SK-N-SH (cell line): ENCODE results near the gene PCLAF. TPM values are rescaled to one million over a fixed set of nuclear protein-coding genes. Genes with fewer than 3 reads are reported as not detected.
"Not testable (repeated sequence)": the region's sequence is repeated elsewhere in the genome, so short reads cannot be mapped to it uniquely, and the experiment has no call there.

ENCODE experiments used
- CTCF ChIA-PET: fragments of 300-600, 350-600 bp; formaldehyde crosslinking; extraction: SDS; loops from one replicate; lab custom pipeline; 2021; lab: Yijun Ruan, JAX
- POLR2A ChIA-PET: fragments of 350-600 bp; sonication (Branson Sonifier 250); formaldehyde crosslinking; extraction: SDS; loops from one replicate; lab custom pipeline; 2020; ENCODE audit warnings: antibody characterized with exemption, inconsistent platforms; lab: Yijun Ruan, JAX
- DNase-seq: peaks from one replicate; pipeline ENCODE4 v3.0.0; 2012
- H2AFZ ChIP-seq: fragments of 200-600 bp; sonication (generic); 2 replicates; pipeline ENCODE4 v1.8.1; 2016; ENCODE audit warnings: antibody characterized with exemption, mild to moderate bottlenecking, low read depth
- H3F3A ChIP-seq: fragments of 200-600 bp; sonication (generic); replicated peaks from 2 replicates; pipeline ENCODE3; 2016; ENCODE audit warnings: antibody characterized with exemption, mild to moderate bottlenecking; ENCODE audit not compliant: insufficient read depth
- H3K27ac ChIP-seq, 2 experiments: fragments of 200-500 bp in 1 of 2; fragments of 200-600 bp in 1 of 2; sonication (Bioruptor generic) in 1 of 2; sonication (generic), shearing (Covaris generic) in 1 of 2; 2 replicates each; pipeline versions ENCODE4 v1.5.1 to v1.6.1; 2014 to 2016; ENCODE audit warnings: low read depth in 2 of 2, inconsistent platforms in 1 of 2, low read length in 1 of 2, mild to moderate bottlenecking in 1 of 2, mixed read lengths in 1 of 2
- H3K27me3 ChIP-seq: fragments of 200-600 bp; sonication (generic), shearing (Covaris generic); 2 replicates; pipeline ENCODE4 v1.6.1; 2016; ENCODE audit warnings: mixed run types; ENCODE audit not compliant: insufficient read depth
- H3K36me3 ChIP-seq, 2 experiments: fragments of 200-500 bp in 1 of 2; fragments of 200-600 bp in 1 of 2; sonication (Bioruptor generic) in 1 of 2; sonication (generic) in 1 of 2; replicated peaks in 1 of 2; 2 replicates each; pipeline versions ENCODE3 to v1.5.1; 2014 to 2016; ENCODE audit warnings: low read length in 1 of 2, mild to moderate bottlenecking in 1 of 2; ENCODE audit not compliant: insufficient read depth in 2 of 2, control insufficient read depth in 1 of 2
- H3K4me1 ChIP-seq, 2 experiments: fragments of 200-500 bp in 1 of 2; fragments of 200-600 bp in 1 of 2; sonication (Bioruptor generic) in 1 of 2; sonication (generic), shearing (Covaris generic) in 1 of 2; 2 replicates each; pipeline versions ENCODE4 v1.5.1 to v1.6.1; 2014 to 2016; ENCODE audit warnings: low read depth in 1 of 2, low read length in 1 of 2, mixed run types in 1 of 2; ENCODE audit not compliant: insufficient read depth in 2 of 2, control insufficient read depth in 1 of 2
- H3K4me2 ChIP-seq: fragments of 200-600 bp; sonication (generic), shearing (Covaris generic); 2 replicates; pipeline ENCODE4 v1.6.1; 2017; ENCODE audit warnings: mixed run types
- H3K4me3 ChIP-seq, 2 experiments: fragments of 200-500 bp in 1 of 2; fragments of 200-600 bp in 1 of 2; sonication (Bioruptor generic) in 1 of 2; sonication (generic), shearing (Covaris generic) in 1 of 2; 2 replicates each; pipeline versions ENCODE4 v1.5.1 to v1.8.1; 2014 to 2016; ENCODE audit warnings: low read depth in 2 of 2, inconsistent platforms in 1 of 2, low read length in 1 of 2, mild to moderate bottlenecking in 1 of 2, mixed read lengths in 1 of 2, moderate library complexity in 1 of 2
- H3K79me2 ChIP-seq: fragments of 200-600 bp; sonication (generic); 2 replicates; pipeline ENCODE4 v1.8.1; 2017; ENCODE audit warnings: mild to moderate bottlenecking; ENCODE audit not compliant: insufficient read depth
- H3K9ac ChIP-seq: fragments of 200-600 bp; sonication (generic); 2 replicates; pipeline ENCODE4 v1.6.1; 2017; ENCODE audit warnings: mixed run types
- H3K9me2 ChIP-seq: fragments of 200-600 bp; sonication (generic); 2 replicates; pipeline ENCODE4 v1.6.1; 2017; ENCODE audit warnings: mixed run types
- H3K9me3 ChIP-seq: fragments of 200-600 bp; sonication (generic); 2 replicates; pipeline ENCODE4 v1.6.1; 2017; ENCODE audit warnings: mixed run types, mild to moderate bottlenecking, moderate library complexity
- H4K20me1 ChIP-seq: fragments of 200-600 bp; sonication (generic); 2 replicates; pipeline ENCODE4 v1.6.1; 2017; ENCODE audit warnings: mild to moderate bottlenecking, mixed run types; ENCODE audit not compliant: insufficient read depth
- CHD2 ChIP-seq: fragments of 150-350 bp; IDR thresholded peaks from 2 replicates; pipeline ENCODE4 v1.6.1; 2018; ENCODE audit warnings: low read length; ENCODE audit not compliant: partially characterized antibody
- FOXM1 ChIP-seq: IDR thresholded peaks from 2 replicates; pipeline ENCODE4 v1.4.0; 2012; ENCODE audit warnings: low read depth, mild to moderate bottlenecking
- GABPA ChIP-seq: IDR thresholded peaks from 2 replicates; pipeline ENCODE4 v1.4.0; 2012; ENCODE audit warnings: low read depth, mild to moderate bottlenecking
- GATA2 ChIP-seq: sonication (generic); formaldehyde crosslinking; IDR thresholded peaks from 2 replicates; pipeline ENCODE4 v1.5.0; 2020; ENCODE audit warnings: mild to moderate bottlenecking, missing genetic modification reagents
- POLR2AphosphoS5 ChIP-seq: IDR thresholded peaks from 2 replicates; pipeline ENCODE4 v1.6.1; 2012; ENCODE audit warnings: low read depth, low read length
- WGBS: methylation state at CpG from one replicate; pipeline ENCODE4 v1.1.6; 2017; ENCODE audit warnings: low lambda C conversion rate; 5-methylcytosine and 5-hydroxymethylcytosine counted together
- polyA plus RNA-seq, 3 experiments: library from polyadenylated mRNA; depleted of rRNA; stranded (reverse); fragments of >200 nt; gene quantifications; 2 replicates each; pipeline ENCODE4 v1.2.3, GENCODE V29; 2012
- TF ChIP-seq, protein P1 (sequence below): IDR thresholded peaks from 2 replicates; pipeline ENCODE4 v1.6.1; 2012; ENCODE audit warnings: mild to moderate bottlenecking, low read depth, low read length, moderate library complexity
- TF ChIP-seq, protein P2 (sequence below): IDR thresholded peaks from 2 replicates; pipeline ENCODE4 v1.4.0; 2012; ENCODE audit warnings: low read depth, borderline replicate concordance
- TF ChIP-seq, protein P3 (sequence below): fragments of 150-350 bp; IDR thresholded peaks from 2 replicates; pipeline ENCODE4 v1.6.1; 2016; ENCODE audit warnings: mild to moderate bottlenecking, low read depth, low read length

PCLAF gene
- polyA plus RNA-seq, 1 of the 3 experiments (the other 2 are of a cell fraction) = 35.0 TPM

DNA sequence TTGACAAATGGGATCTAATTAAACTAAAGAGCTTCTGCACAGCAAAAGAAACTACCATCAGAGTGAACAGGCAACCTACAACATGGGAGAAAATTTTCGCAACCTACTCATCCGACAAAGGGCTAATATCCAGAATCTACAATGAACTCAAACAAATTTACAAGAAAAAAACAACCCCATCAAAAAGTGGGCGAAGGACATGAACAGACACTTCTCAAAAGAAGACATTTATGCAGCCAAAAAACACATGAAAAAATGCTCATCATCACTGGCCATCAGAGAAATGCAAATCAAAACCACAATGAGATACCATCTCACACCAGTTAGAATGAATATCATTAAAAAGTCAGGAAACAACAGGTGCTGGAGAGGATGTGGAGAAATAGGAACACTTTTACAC is 49.6 kb downstream of the PCLAF start:
- DNase-seq, H2AFZ ChIP-seq, CTCF ChIA-PET, H3K4me2 ChIP-seq, H3K36me3 ChIP-seq, H3K4me1 ChIP-seq, H3K9me2 ChIP-seq, H3K9me3 ChIP-seq, H3K4me3 ChIP-seq, H3K27ac ChIP-seq, H3K27me3 ChIP-seq, POLR2A ChIA-PET, H3K9ac ChIP-seq: not testable (repeated sequence)
- peaks cover 57% of the 10 kb centered on the region for H3K79me2 ChIP-seq
- H4K20me1 ChIP-seq = peaks cover 22% of the 10 kb centered on the region
- WGBS = 54% methylated on average over 2 of the region's 3 CpGs
- peaks cover 17% of the 10 kb centered on the region for H3F3A ChIP-seq

DNA sequence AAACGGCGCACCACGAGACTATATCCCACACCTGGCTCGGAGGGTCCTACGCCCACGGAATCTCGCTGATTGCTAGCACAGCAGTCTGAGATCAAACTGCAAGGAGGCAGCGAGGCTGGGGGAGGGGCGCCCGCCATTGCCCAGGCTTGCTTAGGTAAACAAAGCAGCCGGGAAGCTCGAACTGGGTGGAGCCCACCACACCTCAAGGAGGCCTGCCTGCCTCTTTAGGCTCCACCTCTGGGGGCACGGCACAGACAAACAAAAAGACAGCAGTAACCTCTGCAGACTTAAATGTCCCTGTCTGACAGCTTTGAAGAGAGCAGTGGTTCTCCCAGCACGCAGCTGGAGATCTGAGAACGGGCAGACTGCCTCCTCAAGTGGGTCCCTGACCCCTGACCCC is 54.3 kb downstream of the PCLAF start:
- Histone ChIP-seq H4K20me1 (peaks cover 42% of the 10 kb centered on the region), H3F3A (peaks cover 12% of the 10 kb centered on the region), H3K79me2 (peaks cover 63% of the 10 kb centered on the region)
- H3K36me3 ChIP-seq, H3K9ac ChIP-seq, POLR2A ChIA-PET, H3K4me2 ChIP-seq, CTCF ChIA-PET, H2AFZ ChIP-seq, H3K27me3 ChIP-seq, H3K4me1 ChIP-seq, H3K4me3 ChIP-seq, H3K27ac ChIP-seq, DNase-seq, H3K9me3 ChIP-seq, H3K9me2 ChIP-seq: not testable (repeated sequence)
- WGBS = no CpG with 5 or more reads among the region's 15 CpGs

DNA sequence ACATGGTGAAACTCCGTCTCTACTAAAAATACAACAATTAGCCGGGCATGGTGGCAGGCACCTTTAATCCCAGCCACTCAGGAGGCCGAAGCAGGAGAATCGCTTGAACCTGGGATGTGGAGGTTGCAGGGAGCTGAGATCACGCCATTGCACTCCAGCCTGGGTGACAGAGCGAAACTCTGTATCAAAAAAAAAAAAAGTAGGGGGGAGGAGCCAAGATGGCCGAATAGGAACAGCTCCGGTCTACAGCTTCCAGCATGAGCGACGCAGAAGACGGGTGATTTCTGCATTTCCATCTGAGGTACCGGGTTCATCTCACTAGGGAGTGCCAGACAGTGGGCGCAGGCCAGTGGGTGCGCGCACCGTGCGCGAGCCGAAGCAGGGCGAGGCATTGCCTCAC is 54.8 kb downstream of the PCLAF start:
- H3K27ac ChIP-seq, H3K4me1 ChIP-seq, POLR2A ChIA-PET, H2AFZ ChIP-seq, H3K9me2 ChIP-seq, H3K27me3 ChIP-seq, H3K36me3 ChIP-seq, H3K9me3 ChIP-seq, H3K4me3 ChIP-seq, H3K4me2 ChIP-seq, CTCF ChIA-PET, H3K9ac ChIP-seq, DNase-seq: not testable (repeated sequence)
- WGBS = 95% methylated on average over 12 of the region's 20 CpGs
- H3K79me2 ChIP-seq = peaks cover 64% of the 10 kb centered on the region
- peaks cover 45% of the 10 kb centered on the region for H4K20me1 ChIP-seq
- peaks cover 12% of the 10 kb centered on the region for H3F3A ChIP-seq

DNA sequence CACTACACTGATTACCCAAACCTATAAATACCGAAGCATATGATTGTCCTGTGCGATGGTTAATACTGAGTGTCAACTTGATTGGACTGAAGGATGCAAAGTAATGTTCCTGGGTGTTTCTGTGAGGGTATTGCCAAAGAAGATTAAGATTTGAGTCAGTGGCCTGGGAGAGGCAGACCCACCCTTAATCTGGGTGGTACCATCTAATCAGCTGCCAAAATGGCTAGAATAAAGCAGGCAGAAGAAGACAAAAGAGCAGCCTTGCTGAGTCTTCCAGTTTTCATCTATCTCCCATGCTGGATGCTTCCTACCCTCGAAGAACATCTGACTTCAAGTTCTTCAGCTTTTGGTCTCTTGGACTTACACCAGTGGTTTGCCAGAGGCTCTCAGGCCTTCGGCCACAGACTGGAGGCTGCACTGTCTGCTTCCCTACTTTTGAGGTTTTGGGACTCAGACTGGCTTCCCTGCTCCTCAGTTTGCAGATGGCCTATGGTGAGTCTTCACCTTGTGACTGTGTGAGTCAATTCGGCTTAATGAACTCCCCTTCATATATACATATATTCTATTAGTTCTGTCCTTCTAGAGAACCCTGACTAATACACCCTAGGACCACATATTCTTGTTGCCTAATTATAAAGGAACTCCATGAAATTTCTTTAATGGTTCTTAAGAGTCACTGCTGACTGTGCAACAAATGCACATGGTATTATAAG is 56.9 kb downstream of the PCLAF start:
- Histone ChIP-seq H3K9me2 (no peaks in the 10 kb centered on the region), H3K4me2 (no peak overlapping the region), H3K4me3 (no peak overlapping the region), H3K9ac (no peak overlapping the region), H3K27me3 (no peaks in the 10 kb centered on the region), H3K4me1 (no peaks in the 10 kb centered on the region), H3K27ac (no peak overlapping the region), H4K20me1 (peaks cover 53% of the 10 kb centered on the region), H3K79me2 (peaks cover 86% of the 10 kb centered on the region), H3K36me3 (peaks cover 0 to 3% of the 10 kb centered on the region in 2 experiments), H2AFZ (no peak overlapping the region), H3K9me3 (no peaks in the 10 kb centered on the region), H3F3A (peaks cover 12% of the 10 kb centered on the region)
- ChIA-PET CTCF (no interaction called here), POLR2A (no interaction called here)
- DNase-seq = no peak
- WGBS = 97% methylated on average over 5 of the region's 5 CpGs
- TF ChIP-seq, protein P1, sequence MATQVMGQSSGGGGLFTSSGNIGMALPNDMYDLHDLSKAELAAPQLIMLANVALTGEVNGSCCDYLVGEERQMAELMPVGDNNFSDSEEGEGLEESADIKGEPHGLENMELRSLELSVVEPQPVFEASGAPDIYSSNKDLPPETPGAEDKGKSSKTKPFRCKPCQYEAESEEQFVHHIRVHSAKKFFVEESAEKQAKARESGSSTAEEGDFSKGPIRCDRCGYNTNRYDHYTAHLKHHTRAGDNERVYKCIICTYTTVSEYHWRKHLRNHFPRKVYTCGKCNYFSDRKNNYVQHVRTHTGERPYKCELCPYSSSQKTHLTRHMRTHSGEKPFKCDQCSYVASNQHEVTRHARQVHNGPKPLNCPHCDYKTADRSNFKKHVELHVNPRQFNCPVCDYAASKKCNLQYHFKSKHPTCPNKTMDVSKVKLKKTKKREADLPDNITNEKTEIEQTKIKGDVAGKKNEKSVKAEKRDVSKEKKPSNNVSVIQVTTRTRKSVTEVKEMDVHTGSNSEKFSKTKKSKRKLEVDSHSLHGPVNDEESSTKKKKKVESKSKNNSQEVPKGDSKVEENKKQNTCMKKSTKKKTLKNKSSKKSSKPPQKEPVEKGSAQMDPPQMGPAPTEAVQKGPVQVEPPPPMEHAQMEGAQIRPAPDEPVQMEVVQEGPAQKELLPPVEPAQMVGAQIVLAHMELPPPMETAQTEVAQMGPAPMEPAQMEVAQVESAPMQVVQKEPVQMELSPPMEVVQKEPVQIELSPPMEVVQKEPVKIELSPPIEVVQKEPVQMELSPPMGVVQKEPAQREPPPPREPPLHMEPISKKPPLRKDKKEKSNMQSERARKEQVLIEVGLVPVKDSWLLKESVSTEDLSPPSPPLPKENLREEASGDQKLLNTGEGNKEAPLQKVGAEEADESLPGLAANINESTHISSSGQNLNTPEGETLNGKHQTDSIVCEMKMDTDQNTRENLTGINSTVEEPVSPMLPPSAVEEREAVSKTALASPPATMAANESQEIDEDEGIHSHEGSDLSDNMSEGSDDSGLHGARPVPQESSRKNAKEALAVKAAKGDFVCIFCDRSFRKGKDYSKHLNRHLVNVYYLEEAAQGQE = no peak
- TF ChIP-seq FOXM1 (no peak), GABPA (no peak), POLR2AphosphoS5 (no peak), GATA2 (no peak), CHD2 (no peak)
- TF ChIP-seq, protein P2, sequence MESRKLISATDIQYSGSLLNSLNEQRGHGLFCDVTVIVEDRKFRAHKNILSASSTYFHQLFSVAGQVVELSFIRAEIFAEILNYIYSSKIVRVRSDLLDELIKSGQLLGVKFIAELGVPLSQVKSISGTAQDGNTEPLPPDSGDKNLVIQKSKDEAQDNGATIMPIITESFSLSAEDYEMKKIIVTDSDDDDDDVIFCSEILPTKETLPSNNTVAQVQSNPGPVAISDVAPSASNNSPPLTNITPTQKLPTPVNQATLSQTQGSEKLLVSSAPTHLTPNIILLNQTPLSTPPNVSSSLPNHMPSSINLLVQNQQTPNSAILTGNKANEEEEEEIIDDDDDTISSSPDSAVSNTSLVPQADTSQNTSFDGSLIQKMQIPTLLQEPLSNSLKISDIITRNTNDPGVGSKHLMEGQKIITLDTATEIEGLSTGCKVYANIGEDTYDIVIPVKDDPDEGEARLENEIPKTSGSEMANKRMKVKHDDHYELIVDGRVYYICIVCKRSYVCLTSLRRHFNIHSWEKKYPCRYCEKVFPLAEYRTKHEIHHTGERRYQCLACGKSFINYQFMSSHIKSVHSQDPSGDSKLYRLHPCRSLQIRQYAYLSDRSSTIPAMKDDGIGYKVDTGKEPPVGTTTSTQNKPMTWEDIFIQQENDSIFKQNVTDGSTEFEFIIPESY = no peak
- TF ChIP-seq, protein P3, sequence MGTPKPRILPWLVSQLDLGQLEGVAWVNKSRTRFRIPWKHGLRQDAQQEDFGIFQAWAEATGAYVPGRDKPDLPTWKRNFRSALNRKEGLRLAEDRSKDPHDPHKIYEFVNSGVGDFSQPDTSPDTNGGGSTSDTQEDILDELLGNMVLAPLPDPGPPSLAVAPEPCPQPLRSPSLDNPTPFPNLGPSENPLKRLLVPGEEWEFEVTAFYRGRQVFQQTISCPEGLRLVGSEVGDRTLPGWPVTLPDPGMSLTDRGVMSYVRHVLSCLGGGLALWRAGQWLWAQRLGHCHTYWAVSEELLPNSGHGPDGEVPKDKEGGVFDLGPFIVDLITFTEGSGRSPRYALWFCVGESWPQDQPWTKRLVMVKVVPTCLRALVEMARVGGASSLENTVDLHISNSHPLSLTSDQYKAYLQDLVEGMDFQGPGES = no peak
